ENCODE results near the gene PPP3CA.
"Not testable (repeated sequence)": the region's sequence is repeated elsewhere in the genome, so short reads cannot be mapped to it uniquely, and the experiment has no call there.

The PPP3CA gene

GRCh38 chr4:101035487-101035886 lies 311.8 kb downstream of the PPP3CA start:
- DNase-seq: peak; percentile 34

DNA sequence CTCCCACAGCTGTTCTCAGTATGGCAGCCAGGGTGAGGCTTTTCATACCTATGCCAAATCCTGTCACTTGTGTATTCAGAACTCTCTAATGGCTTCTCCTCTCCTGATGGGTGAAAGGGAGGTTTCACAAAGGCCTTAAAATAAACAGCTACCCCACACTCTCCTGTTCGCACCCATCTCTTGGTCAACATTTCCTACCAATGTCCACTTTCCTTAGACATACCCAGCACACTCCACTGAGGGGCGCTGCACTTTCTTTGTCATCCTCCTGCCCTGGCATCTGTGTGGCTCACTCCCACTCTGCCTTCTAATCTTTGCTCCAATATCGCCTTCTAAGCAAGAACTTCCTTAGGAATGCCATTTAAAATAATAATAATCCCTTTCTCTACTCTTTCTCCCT lies 313.3 kb downstream of the PPP3CA start:
- DNase-seq: no peak

GRCh38 chr4:101032541-101032940 lies 314.8 kb downstream of the PPP3CA start:
- peak; percentile 13 for DNase-seq

DNA sequence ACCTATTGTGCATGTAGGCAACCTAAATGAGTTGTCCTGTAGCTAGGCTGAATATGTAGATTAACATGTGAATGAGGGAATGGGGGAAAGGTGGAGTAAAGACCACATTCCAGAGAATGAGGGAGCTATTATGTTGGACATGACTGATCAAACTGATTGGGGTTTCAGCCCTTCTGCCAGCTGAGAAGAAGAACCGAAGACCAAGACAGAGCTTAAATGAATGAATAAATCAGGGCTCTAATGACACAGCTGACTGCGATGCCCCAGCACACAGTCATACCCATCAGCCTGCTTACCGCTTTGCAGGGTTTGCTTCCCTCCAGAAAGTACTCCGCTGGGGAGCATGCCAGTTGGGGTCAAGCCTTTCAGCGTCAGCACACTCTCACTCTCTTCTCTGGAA lies 315.4 kb downstream of the PPP3CA start:
- DNase-seq: no peak

- DNase-seq: no peak
Observed at GRCh38 chr4:101028886-101029285, 318.4 kb downstream of the PPP3CA start.

DNA sequence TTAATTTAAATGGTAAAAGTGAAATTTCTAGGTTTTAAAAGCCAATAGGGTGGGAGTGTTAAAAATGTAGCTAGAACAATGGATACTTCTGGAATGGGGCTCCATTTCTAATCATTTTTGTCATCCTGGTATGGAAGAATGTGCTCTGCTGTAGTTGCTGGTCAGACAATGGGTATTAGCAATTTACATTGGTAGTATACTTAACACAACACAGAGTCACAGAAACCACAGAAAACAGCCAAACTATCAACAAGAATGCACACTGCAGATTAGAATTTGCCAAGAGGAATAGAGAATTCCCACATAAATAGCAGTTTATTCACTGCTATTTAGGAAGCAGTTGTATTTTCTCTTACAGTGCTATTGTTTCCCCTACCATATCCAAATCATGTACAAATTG lies 319.6 kb downstream of the PPP3CA start:
- DNase-seq: no peak

GRCh38 chr4:101025755-101026154 lies 321.6 kb downstream of the PPP3CA start:
- no peak for DNase-seq

DNA sequence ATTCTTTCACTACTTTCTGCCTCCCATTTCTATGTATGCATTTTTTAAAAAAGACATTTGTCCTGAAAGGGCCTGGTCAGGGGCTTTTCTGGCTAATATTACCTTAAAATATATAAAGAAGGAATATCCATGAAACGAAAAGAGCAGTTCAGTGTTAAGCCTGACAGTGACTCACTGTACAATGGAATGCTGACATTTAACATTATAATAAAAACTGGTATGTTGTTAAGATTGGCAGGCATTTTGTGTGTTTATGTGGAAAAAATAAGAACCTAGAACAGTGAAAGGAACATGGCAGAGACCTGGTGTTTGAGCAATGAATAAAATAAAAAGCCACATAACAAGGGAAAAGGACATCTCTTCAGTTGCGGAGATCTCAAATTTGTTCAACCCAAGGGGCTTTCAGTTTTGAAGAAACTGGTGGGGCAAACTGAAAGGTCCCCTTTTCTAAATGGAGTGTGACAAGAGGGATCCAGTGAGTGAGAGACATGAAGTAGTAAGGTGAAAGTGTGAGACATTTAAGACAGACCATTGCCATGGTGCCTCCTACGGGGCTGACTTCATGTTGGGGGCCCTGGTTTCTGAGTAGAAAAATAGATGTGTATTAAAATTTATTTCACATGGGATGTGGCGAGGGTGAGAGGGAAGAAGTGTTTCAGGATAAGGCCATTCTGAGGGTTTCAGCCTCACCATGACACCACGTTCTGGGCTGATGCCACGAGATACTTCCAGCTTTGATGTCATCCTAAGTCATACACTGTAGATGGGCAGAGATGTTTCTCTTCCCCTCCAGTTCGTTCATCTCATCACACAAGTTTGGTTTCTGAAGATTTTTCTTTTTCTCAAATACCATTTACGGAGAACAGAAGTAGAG lies 324.9 kb downstream of the PPP3CA start:
- DNase-seq: no peak

DNA sequence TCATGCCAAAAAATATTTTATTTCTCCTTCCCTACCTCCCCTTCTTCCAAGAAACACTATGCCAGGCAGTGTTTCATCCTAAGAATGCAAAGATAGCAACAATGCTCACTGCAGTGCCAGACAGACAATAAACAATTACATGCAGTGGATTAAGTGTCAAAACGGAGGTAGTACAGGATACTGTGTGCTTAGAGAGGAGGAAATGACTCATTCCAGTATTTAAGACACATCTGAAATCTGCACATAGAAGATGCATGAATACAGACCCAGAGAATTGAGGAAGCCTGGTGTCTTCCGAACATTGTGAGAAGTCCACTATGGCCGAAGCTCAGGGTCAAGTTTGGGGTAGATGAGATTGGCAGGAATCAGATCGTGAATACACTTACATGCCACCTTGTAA lies 326.4 kb downstream of the PPP3CA start:
- peak; percentile 34 for DNase-seq

DNA sequence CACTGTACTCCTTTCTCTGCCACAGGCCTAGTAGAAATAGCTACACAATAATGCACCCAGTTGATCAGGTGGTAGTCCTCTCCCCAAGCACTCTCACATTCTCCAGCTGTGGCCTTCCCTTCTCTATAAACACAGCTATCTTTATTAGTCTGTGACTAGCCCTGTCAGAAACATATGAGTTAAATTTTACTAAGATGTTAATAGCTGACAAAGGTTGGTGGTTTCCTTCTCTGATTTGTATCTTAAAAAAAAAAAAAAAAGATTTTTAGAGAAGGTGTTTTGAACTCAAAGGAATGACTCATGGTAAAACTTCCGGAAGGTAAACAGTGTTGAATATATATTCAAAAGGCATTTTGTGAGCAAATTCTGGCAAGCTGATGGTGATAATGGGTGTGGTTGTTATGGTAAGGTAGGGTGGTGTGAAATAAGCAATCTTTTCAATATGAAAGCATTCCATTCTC lies 327.4 kb downstream of the PPP3CA start:
- no peak for DNase-seq

- no peak for DNase-seq
Observed at GRCh38 chr4:101019313-101019712, 328.0 kb downstream of the PPP3CA start.

GRCh38 chr4:101018836-101019235 lies 328.5 kb downstream of the PPP3CA start:
- DNase-seq: peak; percentile 63

- DNase-seq: no peak
Observed at GRCh38 chr4:101014417-101014816, 332.9 kb downstream of the PPP3CA start.

DNA sequence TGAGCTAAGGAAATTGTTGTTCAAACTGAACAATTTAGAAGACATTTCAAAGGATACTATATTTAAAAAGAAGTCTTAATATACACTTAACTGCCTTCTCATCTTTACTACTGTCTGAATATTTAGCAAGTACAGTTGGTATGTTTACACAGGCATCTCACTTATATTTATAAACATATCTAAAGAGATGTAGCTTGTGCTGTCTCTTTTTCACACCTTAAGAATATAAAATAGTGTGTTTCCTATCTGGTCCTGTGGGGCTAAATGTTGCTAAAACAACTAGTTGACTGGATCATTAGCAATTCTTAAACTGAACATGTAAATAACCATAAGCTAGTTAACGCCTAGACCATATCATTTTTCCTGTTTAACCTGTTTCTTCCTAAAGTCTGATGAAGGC lies 336.3 kb downstream of the PPP3CA start:
- no peak for DNase-seq

DNA sequence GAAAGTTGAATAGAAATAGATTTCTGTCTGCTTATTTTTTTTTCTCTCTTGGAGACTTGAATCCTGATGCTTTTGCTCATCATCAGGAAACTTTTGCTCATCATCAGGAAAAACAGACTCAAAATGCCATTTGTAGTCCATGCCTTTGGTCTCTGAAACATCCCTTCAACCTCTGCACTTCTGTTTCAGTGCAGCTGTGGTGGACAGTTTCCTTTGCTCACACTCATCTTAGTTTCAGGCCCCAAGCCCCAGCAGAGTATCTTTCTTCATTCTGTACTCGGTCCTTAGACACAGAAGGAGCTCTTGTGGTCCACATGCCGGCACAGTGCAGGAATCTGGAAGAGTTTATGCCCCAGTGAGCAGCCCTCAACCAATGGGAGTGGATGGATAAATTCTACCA lies 337.9 kb downstream of the PPP3CA start:
- DNase-seq: no peak

DNA sequence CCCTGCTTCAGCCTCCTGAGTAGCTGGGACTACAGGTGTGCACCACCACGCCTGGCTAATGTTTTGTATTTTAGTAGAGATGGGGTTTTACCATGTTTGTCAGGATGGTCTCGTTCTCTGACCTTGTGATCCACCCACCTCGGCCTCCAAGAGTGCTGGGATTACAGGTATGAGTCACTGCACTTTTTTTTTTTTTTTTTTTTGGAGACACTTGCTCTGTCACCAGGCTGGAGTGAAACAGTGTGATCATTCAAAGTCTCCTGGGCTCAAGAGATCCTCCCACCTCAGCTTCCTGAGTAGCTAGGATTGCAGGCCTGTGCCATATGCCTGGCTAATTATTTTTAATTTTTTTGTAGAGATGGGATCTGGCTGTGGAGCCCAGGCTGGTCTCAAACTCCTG lies 338.8 kb downstream of the PPP3CA start:
- no peak for DNase-seq

GRCh38 chr4:101005659-101006058 lies 341.7 kb downstream of the PPP3CA start:
- no peak for DNase-seq

DNA sequence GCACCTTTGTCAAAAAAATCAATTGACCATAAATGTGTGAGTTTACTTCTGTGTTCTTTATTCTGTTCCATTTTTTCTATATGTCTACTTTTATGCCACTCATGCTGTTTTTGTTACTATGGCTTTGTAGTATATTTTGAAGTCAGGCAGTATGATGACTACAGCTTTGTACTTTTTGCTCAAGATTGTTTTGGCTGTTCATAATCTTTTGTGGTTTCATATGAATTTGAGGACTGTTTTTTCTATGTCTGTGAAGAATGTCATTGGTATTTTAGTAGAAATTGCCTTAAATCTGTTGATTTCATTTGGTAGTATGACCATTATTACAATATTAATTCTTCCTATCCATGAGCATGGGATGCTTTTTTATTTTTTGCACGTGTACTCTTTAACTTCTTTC lies 346.8 kb downstream of the PPP3CA start:
- no peak for DNase-seq

GRCh38 chr4:100995671-100996070 lies 351.7 kb downstream of the PPP3CA start:
- no peak for DNase-seq

DNA sequence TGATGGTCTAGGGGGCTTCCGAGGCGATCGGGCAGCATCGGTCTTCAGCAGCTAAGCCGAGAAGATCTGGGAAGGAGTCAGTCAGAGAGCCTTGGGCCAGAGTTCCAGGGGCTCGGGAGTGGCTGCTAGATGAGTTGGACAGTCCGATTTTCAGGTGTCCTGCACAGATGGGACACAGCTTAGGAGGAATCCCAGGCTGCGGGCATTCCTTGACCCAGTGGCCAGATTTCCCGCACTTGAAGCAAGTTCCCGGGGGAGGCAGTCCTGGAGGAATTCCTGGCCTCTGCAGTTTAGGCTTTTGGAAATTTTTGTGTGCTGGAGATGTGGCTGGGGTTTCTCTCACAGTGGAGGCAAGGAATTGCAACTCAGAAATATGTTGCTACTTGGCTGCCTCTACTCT lies 352.3 kb downstream of the PPP3CA start:
- DNase-seq: not testable (repeated sequence)

DNA sequence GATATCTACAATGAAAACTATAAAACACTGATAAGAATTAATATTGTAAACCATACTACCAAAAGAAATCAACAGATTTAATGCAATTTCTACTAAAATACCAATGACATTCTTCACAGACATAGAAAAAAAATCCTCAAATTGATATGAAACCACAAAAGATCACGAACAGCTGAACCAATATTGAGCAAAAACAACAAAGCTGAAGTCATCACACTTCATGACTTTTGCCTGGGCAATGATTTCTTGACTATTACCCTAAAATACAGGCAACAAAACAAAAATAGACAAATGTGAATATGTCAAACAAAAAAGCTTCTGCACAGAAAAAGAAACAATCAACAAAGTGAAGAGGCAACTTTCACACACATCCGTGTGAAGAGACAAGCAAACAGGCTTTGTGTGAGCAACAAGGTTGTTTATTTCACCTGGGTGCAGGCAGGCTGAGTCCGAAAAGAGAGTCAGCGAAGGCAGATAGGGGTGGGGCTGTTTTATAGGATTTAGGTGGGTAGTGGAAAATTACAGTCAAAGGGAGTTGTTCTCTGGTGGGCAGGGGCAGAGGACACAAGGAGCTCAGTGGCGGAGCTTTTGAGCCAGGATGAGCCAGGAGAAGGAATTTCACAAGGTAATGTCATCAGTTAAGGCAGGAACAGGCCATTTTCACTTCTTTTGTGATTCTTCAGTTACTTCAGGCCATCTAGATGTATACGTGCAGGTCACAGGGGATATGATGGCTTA lies 355.8 kb downstream of the PPP3CA start:
- not testable (repeated sequence) for DNase-seq

DNA sequence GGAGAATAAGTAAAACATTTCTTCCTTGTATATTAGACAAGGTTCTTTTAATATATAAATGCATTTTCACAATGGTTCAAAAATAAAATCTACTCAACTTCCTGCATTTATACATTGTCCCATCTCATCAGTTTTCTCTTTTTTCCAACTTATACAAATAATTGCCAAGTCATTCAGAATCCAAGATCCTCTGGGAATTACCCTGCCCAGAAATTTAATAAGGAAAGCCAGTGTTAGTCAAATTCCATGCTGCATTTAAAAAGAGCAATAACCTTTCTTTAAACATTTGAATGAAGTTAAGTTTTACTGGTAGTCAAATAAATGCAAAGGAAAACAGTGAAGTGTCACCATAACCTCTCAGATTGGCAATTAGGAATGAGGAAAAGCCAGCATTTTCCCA lies 357.9 kb downstream of the PPP3CA start:
- DNase-seq: no peak

DNA sequence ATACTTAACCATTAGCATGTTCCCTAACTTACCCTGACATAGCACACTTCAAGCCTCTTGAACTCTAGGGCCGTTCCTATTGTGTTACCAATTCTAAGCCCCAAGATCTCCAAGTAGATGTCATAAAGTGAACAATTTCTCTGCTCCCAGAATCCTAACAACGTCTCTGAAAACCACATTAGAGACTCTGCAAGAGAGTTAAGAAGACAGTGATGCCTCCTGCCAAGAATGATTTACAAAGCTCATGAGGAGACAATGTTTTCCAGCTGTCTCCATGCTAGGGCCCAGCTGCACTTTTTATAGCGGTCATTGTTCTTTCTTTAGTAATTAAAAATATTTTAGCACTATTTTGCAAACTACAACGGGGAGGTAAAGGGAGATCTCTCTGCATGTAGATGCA lies 358.4 kb downstream of the PPP3CA start:
- no peak for DNase-seq

DNA sequence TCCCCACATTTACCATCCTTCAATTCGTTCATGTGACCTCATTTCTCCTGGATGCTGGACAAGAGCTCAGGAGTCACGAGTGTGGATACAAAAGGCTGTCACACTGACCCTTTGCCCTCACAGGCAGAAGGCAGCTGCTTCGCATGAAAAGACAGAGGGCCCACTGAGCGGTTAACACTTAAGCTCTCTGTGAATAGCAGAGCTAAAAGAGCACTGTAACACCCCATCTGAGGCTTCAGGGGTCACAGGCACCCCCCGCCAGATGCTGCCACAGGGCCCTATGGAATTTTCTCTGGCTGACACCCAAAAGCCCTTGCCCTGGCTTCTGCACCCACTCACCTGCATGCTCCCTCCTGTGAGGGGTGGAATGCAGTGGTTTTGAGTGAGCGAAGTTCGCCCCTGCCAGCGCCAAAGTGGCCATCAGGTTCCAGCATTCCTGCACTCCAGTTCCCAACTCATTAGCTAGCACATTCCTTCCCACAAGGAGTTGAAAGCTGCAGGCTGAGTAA lies 360.9 kb downstream of the PPP3CA start:
- no peak for DNase-seq
